ENCODE results near the gene ITGA2.

Gene ITGA2

DNA sequence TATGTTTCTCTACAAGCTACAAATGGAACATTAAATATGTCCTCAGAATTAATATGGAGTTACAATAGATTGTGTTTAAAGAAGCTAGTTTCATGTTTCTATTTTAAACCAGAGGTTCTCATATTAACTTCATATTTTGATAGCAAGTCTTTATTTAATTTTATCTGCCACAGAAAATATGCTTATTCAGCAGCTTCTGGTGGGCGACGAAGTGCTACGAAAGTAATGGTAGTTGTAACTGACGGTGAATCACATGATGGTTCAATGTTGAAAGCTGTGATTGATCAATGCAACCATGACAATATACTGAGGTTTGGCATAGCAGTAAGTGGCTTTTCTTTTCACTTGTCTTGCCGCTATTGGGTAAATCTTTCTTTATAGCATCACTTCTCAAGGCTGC is 66.2 kb downstream of the ITGA2 start:
- no peak for DNase-seq (ENCODE audit: low spot score)

DNA sequence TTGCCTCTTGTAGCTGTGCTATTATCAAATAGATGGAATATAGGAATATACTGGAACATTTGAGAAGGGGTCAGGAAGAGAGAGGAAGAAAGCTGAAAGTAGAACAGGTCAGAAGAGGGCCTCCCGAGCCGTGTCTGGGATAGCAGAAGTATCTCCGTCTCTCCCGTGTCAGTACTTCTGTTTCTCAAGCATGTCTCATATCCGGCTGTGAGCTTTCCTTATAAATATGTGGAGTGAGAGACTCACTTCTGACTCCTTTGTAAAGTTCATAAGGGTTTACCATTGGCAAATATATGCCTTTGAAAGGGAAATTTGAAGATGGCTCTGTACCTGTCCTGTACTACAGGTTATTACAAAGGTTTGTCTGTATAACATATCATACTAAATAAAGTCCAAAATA is 70.1 kb downstream of the ITGA2 start:
- DNase-seq (ENCODE audit: low spot score), result peak; percentile 31

DNA sequence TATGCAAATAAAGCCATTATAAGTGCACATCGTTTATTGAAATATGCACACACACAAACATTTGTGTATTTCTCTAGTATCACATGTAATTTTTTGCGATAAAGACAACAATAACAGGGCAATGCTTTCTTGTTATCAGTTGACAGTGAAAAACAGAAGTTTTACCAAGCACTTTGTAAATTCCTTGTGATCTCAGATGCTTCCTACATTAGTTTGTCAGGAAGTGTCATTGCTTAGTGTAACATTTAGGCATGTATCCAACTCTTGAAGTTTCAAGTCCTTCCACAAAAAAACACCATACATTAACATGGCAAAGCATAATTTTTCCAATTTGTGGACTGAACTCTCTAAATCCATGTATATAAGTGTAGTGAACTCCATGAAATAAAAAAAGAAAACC is 74.0 kb downstream of the ITGA2 start:
- DNase-seq (ENCODE audit: low spot score), result no peak

DNA sequence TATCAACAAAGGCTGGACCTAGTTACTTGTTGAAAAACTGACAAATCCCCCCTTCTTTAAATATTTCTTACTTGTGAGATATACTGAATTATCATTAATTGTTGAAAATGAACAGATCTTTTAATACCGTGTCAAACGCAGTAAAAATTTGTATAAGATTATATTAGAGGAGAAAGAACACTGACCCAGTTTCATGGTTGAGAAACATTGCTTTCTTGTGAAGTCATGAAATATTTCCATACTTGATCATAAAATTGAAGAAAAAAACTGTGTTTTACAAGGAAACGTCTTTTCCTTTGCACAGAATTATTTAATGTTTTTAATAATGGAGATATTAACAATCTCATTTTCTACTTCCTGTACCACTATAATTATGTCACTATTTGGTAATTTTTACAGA is 74.6 kb downstream of the ITGA2 start:
- no peak for DNase-seq (ENCODE audit: low spot score)

DNA sequence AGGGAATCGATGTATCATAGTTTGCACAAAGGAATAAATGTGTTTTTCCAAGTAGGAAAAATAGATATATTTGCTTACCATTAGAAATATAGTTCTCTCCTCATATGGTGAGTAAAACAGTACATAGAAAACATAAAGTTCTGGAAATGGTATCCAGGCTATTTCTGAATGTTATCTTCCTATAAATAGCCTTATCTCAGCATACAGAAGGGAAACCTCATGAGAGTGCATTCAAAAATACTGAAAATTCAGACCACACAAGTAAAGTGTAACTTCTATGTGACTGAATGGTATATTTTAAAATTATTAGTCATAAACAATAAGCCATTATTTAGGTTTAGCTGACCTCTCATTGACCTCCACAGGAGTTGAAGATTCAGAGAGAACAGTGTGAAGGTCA is 76.9 kb downstream of the ITGA2 start:
- no peak for DNase-seq (ENCODE audit: low spot score)

DNA sequence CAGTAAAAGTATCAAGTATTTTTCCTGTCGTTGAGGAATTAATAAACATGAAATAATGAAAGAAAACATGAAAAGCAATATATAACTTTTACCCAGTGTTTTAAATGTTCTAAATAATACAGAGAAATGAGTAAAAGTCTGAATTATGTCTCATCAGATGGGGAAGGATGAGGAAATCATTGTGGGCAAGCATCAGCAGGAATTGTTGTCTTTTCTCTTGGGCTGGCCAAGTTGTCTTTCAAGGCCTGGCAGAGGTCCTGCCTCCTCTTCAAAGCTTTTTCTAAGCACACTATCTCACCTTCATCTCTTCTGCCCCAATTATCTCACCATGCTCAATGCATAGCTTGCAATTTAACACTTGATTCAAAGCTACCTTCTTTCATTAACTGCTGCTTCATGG is 78.5 kb downstream of the ITGA2 start:
- DNase-seq (ENCODE audit: low spot score), result no peak

DNA sequence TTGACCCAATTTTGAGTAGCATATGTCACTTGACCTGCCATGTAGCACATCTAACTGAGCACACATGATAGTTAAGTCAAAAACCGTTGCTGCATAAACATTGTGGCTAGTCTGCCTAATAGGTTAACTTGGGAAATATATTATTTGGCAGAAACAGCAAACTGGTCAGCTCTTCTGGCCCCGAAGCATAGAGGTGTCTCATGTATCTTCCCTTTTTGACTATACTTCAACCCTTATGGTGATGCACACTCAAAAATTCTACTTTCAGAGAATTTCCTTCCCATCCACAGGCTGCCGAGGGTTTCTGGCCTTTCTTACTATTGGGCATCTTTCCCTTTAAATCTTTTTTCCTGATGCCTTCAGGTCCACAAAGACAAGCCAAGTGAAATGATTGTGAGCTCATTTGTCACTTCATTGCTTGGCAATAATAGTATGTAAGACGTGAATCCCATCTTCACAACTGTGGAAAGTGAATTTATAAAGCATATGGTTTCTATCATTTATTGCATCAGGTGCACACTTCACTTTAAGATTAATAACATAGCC is 79.2 kb downstream of the ITGA2 start:
- DNase-seq (ENCODE audit: low spot score), result no peak

DNA sequence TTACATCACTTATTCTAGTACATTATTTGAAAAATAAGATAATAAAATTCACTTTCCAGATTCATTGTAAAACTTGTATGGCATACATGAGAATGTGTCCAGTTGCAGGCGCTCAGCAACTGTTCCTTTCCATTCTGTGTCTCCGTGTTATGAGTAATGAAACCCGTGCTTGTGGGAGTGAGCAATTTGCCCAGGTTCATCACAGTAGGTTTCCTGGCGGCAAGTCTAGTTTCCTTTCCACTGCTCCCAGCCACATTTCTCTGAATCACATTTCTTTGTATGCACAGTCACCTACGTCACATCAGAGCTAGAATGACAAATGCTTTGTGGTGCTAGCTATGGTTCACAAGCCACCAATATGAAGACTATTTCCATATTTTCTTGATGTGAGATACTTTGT is 80.5 kb downstream of the ITGA2 start:
- DNase-seq (ENCODE audit: low spot score), result peak; percentile 33

DNA sequence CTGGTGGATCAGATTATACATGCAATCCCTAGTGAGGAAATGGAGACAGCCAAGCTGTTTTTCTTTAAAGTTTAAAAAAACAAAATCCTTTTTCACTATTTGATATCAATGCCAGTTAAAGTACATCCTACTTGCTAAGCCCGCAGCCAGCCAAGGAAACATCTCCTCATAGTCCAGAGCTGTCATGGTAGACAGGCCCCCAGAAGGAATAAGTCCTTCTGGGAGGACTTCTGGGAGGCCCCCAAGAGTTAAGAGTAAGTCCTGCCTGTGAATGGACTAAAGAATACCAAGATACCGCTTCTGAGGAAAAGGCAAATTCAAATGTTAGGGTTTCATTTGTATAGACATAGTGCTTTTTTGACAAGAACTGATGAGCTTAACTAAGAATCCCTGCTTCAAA is 82.1 kb downstream of the ITGA2 start:
- no peak for DNase-seq (ENCODE audit: low spot score)

DNA sequence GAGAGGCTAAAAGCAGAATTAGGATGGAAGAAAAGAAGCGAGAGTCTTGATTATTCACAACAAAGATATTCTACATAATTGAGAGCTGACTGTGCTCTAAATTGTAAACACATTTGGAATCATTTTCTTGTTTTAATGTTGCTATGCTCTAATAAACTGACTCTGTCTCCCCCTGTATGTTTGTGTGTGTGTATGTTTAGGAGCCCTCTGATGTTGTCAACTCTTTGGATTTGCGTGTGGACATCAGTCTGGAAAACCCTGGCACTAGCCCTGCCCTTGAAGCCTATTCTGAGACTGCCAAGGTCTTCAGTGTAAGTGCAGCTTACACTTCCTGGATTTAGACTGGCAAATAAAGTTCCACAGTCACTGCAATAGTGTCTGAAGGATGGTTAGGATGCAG is 82.6 kb downstream of the ITGA2 start:
- DNase-seq (ENCODE audit: low spot score), result peak; percentile 27

DNA sequence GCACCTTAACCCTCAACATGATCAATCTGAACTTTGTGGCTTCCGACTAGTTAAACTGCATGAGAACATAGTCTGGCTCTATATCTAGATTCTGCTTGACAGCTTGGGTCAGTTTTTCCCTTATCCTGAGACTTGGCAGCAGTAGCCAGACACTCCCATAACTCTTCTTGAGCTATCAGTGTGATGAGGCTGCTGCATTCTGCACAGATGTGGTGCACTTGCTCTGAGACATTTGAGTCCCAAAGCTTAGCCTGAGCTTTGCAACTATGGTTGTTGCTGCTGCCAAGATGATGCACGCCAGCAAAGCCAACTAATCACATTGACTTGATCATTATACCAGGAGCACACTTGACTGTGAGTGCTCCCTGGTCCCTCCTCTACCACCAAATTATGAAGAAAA is 84.2 kb downstream of the ITGA2 start:
- no peak for DNase-seq (ENCODE audit: low spot score)

DNA sequence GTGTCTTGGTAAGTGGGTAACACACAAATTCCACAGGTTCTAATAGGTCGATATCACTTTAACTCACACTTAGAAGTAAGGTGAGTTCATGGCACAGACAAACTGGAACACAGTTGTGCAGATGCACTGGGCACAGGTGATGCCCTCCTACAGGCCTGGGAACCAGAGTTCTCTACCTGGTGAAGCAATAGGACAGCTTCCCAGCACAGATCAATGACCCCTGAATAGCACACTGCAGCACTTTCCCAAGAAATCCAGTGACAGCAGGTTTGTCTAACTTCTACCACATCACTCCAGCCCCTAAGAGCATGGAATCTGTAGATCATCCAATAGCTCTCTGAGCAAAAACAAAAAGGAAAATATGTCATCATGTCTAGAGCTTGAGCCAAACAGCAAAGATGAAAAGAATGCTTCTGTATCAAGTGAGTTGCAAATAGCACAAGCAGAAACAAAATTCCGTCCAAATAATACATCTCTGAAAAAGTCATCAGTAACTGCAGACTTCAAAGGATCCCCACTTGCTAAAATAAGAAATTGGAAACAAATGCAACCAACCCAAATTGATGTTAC is 86.9 kb downstream of the ITGA2 start:
- DNase-seq (ENCODE audit: low spot score), result no peak

DNA sequence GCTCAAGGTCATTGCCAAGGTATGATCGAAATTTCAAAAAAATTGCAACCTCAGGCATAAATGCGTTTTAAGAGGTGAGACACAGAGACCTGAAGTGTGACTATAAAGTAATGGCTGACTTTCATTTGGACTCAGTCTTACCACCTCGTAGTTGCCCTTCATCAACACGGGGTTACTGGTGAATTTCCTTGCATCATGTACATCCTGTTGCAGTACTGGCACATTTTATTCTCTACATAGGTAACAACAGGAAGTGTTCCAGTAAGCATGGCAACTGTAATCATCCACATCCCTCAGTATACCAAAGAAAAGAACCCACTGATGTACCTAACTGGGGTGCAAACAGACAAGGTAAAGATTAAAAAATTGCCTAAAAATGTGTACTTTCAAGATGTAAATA is 91.1 kb downstream of the ITGA2 start:
- DNase-seq (ENCODE audit: low spot score), result no peak

DNA sequence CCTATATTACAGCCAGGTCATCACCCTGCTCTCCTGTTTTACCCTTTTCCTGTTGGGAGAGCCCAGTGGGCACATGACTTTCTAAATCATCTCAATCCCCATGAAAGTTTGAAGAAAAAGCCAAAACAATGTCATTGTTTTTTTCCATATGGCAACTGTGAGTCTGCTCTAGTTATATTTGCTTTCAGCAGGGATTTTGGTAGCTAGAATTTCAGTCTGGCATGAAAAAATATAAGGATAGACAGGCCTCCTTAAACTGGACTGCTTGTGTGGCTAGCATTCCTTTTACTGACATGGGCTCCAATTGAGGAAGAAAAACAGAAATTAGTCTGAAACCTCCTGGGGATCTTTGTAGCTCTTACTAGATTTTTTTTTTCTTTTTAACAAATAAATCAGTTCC is 94.8 kb downstream of the ITGA2 start:
- DNase-seq (ENCODE audit: low spot score), result no peak

DNA sequence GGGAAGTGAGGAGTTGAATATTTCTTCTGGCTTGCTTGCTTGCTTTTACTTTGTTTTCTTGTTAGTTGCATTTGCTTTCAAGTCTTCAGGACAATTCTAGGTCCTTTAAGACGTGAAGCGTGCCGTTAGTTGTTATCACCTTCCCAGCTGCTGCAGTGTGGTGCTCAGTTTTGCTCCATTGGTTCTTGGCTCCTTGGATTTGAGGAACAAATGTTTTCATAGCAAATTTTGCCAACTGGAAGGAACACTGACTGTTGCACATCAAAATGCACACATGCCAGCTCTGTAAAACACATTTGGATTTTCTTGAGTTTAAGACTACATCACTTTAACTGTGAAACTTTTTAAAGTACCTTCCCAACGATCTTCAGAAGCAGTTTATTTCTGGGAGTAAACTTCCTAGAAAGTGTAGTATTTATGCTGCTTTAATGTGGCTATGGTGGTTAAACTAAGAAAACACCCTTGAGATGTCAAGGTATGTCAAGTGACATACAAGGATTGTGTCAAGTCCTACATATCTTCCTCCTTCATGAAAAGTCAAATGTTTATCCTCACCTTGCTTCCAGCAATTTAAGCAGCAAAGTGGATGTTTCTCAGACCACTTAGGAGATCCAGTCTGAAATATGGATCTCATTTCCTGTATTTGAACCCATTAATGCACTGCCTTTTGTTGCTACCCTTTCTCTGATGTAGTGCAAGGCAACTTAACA is 95.5 kb downstream of the ITGA2 start:
- no peak for DNase-seq (ENCODE audit: low spot score)

DNA sequence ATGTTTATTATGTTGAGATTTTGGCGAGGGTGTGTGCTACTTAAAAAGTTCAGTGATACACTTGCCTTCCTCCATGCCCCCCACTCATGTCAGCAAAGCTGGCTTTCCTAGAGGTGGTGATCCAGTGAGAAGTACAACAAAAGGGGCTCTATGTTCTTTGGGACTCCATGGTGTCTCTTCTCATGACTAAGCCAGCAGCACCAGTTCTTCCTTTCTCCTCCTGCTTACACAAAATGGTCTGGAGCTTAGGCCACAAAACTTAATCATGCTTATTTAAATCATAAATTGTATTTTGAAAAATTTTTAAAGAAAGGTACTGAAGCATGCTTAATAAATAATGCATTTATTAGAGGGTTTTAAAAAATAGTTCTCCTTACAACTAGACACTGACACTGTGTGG is 98.0 kb downstream of the ITGA2 start:
- DNase-seq (ENCODE audit: low spot score), result no peak

DNA sequence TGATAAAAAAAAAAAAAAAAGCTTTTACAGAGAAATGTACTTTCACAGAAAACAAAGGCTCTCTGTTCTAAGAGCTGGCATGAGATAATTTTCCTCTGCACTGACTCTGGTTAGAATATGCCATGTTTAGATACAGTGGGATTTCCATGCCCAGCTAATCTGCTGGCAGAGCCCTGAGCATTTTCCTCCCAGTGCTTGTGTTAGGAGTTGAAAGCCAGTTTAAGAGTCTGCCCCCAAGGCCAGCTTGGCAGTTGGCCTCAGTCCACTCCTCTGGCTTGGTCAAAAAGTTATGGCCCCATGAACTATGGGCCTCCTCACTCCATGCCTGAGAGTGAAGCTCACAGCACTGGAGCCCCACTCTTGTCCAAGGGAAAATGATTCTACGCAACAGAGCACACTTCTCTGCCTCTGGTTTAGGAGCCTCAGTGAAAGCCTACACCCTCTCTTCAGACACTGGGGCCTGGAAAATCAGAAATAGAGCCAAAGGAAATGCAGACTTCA is 98.5 kb downstream of the ITGA2 start:
- DNase-seq (ENCODE audit: low spot score), result no peak

DNA sequence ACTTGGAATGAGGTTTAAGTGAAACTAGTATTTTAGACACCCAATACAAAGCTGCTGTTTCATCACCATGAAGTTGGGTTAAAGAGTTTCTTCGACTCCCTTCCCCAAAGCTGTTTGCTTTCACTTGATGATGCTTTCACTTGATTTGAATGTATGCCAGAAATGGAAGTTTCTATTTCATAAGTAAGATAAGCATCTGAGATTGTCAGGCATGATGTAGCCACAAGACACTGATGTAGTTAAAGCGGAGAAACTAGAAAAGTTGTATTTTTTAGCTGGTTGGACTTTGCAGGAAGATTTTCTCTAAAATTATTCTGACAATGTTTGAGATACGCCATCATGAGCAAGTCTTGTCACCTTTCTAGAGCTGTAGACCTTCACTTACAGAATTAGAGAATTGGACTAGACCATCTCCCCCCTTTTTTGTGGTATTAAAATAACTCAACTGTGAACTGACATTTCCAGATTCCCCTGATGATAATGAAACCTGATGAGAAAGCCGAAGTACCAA is 100.4 kb downstream of the ITGA2 start:
- DNase-seq (ENCODE audit: low spot score), result no peak

DNA sequence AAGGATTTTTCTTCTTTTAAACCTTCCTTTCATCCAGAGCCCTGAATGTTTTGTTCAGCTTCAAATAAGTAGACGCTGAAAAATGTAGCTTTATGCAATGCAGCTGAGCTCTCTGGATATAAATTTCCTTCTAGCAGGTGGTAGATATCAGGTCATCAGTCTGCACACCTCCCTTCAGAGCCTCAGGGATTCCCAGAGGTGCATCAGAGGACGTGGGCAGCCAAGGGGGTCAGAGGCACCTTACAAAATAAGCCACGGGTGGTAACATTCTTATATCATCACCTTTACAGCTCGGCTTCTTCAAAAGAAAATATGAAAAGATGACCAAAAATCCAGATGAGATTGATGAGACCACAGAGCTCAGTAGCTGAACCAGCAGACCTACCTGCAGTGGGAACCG is 101.1 kb downstream of the ITGA2 start:
- DNase-seq (ENCODE audit: low spot score), result no peak

DNA sequence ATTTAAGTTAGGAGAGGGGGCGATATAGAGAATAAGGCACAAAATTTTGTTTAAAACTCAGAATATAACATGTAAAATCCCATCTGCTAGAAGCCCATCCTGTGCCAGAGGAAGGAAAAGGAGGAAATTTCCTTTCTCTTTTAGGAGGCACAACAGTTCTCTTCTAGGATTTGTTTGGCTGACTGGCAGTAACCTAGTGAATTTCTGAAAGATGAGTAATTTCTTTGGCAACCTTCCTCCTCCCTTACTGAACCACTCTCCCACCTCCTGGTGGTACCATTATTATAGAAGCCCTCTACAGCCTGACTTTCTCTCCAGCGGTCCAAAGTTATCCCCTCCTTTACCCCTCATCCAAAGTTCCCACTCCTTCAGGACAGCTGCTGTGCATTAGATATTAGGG is 102.1 kb downstream of the ITGA2 start:
- DNase-seq (ENCODE audit: low spot score), result peak; percentile 55

DNA sequence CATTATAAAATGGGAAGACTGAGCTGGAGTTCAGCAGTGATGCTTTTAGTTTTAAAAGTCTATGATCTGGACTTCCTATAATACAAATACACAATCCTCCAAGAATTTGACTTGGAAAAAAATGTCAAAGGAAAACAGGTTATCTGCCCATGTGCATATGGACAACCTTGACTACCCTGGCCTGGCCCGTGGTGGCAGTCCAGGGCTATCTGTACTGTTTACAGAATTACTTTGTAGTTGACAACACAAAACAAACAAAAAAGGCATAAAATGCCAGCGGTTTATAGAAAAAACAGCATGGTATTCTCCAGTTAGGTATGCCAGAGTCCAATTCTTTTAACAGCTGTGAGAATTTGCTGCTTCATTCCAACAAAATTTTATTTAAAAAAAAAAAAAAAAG is 103.1 kb downstream of the ITGA2 start:
- no peak for DNase-seq (ENCODE audit: low spot score)

DNA sequence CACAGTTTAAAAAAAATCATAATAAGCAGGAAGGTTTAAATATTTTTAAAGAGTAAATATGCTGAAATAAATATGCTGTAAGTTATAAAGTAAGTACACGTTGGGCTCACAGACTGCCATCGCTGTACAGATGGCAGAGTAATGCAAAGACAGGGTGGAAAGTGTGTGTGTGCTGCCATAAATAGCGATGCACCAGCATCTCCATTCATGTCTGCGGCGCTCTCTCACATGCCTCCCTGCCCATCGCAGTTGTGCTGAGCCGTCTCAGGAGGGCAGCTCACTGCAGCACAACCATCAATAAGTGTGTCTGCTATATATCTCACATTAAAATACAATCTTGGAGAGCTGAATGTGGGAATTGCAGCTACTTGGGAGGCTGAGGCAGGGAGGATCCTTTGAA is 106.1 kb downstream of the ITGA2 start:
- no peak for DNase-seq (ENCODE audit: low spot score)

DNA sequence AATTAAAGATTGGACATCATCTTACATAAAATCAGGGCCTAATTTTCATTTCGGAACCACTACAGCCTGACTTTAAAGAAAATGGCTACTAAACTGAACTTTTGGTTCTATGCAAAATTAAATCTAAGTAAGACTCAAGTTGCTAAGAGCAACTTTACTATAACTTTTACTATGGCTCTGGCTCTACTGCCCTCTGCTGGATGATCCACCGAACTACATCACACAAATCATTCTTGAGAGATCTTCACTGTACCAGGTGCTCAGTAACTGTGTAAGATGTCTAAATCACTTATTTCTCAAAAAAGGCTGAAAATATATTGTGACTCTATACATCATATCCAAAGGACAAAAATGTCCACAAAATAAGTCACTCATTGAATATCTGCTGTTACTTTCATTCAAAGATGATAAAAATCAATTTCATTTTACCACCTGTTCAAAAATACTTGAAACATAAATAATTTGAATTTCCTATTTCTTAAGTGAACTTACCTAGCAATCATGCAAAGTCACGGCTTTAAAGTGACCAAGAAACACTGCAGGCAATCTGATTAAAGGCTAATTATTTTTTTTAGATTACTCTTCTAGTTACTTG is 106.9 kb downstream of the ITGA2 start:
- DNase-seq (ENCODE audit: low spot score), result peak; percentile 62
